ENCODE measurements around the gene PPP6C.
"Not testable (repeated sequence)": the region's sequence is repeated elsewhere in the genome, so short reads cannot be mapped to it uniquely, and the experiment has no call there.

Gene PPP6C

DNA sequence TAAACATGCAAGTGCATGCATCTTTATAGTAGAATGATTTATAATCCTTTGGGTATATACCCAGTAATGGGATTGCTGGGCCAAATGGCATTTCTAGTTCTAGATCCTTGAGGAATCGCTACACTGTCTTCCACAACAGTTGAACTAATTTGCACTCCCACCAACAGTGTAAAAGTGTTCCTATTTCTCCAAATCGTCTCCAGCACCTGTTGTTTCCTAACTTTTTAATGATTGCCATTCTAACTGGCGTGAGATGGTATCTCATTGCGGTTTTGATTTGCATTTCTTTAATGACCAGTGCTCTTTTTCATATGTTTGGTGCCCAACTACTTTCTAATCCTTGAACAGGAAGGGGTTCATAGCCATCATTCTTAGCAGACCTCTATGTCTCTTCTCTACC lies 7.8 kb downstream of the PPP6C start:
- not testable (repeated sequence) for DNase-seq (ENCODE audit: low spot score)

DNA sequence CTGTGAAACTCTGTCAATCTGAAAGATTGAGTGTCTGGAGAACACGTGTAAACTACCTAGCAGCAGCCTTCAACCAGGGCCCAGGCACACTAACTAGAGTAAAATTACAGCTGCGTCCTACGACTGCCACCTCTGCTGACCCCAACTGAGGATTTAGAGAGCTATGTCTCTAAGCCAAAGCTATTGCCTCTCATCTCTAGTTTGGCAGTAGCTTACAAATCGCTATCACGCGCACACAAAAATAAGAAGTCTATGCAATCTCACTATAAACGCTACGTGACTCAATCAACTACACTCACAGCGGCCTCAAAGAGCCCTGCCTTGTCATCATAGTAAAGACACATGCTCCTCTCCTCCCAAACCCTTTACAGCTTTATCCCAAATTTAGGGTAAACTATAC lies 8.7 kb downstream of the PPP6C start:
- no peak for DNase-seq (ENCODE audit: low spot score)

DNA sequence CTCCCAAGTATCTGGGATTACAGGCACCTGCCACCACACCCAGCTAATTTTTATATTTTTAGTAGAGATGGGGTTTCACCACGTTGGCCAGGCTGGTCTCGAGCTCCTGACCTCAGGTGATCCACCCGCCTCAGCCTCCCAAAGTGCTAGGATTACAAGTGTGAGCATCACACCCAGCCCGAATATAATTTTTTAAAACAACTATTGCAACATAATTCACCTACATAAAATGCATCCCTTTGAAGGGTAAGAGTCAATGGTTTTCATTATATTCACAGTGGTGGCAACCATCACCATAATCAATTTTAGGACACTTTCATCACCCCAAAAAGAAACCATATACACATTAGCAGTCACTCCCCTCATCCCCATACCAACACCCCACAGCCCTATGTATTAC lies 9.8 kb downstream of the PPP6C start:
- not testable (repeated sequence) for DNase-seq (ENCODE audit: low spot score)

DNA sequence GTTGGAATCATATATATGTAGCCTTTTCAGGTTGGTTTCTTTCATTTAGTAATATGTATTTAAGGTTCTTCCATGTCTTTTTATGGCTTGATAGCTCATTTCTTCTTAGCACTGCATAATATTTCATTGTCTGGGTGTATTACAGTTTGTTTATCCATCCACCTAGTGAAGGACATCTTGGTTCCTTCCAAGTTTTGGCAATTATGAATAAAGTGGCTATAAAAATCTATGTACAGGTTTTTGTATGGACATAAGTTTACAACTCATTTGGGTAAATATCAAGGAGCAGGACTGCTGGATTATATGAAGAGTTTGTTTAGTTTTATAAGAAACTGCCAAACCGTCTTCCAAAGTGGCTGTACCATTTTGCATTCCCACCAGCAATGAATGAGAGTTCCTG lies 11.7 kb downstream of the PPP6C start:
- DNase-seq (ENCODE audit: low spot score), result no peak

DNA sequence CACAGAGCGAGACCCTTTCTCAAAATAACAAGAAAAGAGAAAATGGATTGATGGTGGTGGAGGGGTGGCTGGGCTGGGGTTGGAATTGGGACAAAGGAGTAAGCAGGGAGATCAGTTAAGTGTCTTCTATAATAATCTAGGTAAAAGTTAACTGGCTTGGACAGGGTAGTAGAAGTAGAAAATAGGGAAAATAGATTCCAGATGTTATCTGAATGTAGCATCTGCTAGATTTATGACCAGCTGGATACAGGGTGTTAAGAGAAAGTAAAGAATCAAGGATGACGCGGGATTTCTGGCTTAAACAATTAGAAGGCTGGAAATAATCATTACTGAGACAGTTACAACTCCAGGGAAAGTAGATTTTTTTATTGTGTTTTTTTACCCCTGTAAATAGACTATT lies 13.0 kb downstream of the PPP6C start:
- DNase-seq (ENCODE audit: low spot score), result peak; percentile 63

DNA sequence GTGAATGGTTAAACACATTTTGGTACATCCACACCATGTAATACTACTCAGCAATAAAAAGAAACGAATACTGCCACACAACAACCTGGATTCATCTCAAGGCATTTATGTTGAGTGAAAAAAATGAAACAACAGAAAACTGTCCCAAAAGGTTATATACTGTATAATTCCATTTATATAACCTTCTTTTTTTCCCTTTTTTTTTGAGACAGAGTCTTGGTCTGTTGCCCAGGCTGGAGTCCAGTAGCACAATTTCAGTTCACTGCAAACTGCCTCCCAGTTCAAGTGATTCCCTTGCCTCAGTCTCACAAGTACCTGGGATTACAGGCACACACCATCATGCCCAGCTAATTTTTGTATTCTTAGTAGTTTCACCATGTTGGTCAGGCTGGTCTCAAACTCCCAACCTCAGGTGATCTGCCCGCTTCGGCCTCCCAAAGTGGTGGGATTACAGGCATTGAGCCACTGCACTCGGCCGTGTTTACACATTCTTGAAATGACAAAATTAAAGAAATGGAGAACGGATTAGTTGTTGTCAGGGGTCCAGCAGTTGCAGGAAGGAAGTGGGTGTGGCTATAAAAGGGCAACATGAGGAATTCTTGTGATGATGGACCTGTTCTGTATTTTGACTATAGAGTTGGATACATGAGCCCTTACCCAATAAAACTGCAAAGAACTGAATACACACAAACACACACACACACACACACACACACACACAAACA lies 17.4 kb downstream of the PPP6C start:
- no peak for DNase-seq (ENCODE audit: low spot score)

DNA sequence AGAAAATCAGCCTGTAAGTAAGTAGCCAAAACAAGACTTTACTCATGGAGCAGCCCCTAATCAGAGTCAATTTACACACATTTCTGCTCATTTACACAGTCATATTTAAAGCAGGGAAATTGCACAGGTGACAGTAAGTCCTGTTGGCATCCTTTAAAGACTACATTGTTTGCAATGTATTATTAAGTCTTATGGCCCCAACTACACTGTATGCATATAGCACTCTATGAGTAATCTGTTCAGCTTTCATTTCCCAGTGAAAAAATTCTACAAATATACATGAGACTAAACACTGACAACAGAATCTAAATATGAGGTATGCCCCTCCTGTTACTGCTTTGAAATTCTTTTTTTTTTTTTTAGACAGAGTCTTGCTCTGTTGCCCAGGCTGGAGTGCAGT lies 19.7 kb downstream of the PPP6C start:
- DNase-seq (ENCODE audit: low spot score), result no peak

DNA sequence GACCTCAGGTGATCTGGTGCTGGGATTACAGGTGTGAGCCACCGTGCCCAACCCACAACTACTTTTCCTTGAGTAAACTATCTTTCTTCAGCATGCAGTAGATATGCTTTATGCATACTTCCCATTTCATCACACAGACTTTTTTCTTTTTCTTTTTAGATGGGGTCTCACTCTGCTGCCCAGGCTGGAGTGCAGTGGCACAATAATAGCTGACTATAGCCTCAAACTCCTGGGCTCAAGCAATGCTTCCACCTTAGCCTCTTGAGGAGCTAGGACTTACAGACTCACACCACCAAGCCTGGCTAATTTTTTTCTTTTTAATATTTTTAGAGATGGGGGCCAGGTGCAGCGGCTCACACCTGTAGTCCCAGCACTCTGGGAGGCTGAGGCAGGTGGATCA lies 22.8 kb downstream of the PPP6C start:
- no peak for DNase-seq (ENCODE audit: low spot score)

DNA sequence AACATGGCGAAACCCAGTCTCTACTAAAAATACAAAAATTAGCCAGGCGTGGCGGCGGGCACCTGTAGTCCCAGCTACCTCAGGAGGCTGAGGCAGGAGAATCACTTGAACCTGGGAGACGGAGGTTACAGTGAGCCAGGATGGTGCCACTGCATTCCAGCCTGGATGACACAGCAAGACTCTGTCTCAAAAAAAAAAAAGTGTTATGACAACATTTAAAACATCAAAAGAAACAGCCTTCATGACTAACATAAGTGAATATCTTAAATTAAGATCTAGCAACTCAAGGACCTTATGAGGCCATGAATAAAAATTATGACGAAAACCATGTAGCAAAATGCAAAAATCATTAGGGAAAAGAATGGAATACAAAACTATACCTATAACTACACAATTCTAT lies 26.7 kb downstream of the PPP6C start:
- not testable (repeated sequence) for DNase-seq (ENCODE audit: low spot score)

DNA sequence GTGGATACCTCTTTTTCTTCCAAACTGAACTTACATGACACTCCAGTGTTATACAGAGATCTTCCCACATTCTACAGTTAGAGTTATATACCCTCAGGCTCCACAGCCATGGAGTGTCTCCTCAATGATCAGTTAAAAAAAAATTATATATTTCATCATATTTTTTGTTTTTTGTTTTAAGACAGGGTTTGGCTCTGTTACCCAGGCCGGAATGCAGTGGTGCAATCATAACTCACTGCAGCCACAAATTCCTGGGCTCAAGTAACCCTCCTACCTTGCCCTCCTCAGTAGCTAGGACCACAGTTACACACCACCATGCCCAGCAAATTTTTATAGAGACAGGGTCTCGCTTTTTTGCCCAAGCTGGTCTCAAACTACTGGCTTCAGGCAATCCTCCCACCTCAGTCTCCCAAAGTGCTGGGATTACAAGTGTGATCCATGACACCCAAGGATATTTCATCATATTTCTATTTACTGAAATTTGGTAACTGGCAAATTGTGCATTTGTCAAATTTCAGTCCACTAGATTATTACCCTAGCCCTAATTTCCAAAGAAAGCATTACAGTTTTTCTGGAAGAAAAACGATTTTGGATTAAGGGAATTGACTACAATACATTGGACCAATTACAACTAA lies 28.2 kb downstream of the PPP6C start:
- peak; percentile 11 for DNase-seq (ENCODE audit: low spot score)

DNA sequence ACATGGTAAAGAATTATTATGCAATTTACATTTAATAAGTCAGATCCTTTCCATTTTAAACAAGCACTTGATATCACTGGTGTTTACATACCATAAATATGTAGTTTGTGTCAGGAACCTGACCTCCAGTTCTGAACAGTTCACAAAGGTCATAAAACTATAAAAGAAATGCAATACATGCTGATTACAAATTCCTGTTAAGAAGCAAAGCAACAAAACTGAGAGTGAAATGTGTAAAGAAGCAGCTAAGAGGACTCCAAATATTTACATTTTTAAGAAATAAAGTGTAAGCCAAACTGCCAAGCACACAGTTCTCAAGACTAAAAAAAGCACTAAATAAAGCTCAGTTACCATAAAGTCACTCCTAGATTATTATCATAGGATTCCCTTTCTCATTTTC lies 28.9 kb downstream of the PPP6C start:
- no peak for DNase-seq (ENCODE audit: low spot score)

DNA sequence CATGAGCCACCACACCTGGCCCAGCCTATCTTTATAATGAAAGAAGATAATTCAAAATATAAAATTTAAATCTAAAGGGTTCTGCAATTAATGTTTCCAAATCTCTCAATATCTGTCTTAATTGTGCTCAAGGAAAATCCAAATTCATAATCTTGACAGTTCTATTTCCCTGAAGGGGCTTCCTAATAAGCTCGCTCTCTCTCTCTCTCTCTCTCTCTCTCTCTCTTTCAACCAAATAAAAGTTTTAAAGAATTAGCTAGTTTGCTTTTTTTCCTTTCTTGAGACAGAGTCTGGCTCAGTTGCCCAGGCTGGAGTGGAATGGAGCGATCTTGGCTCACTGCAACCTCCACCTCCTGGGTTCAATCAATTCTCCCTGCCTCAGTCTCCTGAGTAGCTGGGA lies 33.1 kb downstream of the PPP6C start:
- DNase-seq (ENCODE audit: low spot score), result no peak

DNA sequence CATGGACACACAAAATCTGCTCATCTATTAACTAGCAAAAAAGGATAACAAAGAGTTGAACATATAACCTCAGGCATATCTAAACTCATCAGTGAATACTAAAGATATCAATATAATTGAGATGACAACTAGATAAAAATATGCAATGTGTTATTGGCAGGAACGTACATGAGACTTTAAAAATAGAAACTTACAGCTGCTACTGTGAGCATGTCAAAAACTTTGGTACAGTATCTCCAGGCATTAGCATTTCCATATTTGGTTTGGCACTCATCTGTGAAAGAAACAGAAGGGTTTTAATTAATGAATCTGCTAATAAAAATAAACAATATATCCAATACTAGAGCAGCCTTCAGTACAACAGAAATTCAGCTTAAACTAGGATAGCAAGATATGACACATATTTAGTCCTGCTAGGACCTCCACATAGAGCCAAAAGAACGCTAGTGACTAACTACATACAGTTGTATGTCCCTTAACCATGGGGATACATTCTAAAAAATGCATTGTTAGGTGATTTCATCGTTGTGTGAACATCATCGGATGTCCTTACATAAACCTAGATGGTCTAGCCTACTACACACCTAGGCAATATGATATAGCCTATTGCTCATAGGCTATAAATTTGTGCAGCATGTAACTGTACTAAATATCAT lies 35.8 kb downstream of the PPP6C start:
- DNase-seq (ENCODE audit: low spot score), result no peak

DNA sequence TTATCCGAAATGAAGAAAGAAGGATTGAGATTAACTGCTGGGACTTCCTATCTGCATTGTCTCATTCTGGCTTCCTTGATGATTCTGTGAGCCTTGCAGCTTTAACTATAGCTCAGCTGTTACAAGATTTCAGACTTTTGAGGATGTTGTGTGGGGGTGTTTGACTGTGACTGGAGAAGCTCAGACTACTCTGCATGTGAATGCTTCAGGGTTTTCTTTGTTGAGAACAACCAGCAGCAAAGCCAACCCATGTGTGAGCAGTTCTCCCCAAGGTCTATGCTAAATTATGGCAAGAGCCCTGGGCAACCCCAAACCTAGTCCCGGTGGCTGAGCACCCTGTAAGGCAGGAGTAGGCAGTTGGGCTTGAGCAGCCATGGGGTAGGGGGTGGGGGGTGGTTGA lies 37.9 kb downstream of the PPP6C start:
- DNase-seq (ENCODE audit: low spot score), result no peak

DNA sequence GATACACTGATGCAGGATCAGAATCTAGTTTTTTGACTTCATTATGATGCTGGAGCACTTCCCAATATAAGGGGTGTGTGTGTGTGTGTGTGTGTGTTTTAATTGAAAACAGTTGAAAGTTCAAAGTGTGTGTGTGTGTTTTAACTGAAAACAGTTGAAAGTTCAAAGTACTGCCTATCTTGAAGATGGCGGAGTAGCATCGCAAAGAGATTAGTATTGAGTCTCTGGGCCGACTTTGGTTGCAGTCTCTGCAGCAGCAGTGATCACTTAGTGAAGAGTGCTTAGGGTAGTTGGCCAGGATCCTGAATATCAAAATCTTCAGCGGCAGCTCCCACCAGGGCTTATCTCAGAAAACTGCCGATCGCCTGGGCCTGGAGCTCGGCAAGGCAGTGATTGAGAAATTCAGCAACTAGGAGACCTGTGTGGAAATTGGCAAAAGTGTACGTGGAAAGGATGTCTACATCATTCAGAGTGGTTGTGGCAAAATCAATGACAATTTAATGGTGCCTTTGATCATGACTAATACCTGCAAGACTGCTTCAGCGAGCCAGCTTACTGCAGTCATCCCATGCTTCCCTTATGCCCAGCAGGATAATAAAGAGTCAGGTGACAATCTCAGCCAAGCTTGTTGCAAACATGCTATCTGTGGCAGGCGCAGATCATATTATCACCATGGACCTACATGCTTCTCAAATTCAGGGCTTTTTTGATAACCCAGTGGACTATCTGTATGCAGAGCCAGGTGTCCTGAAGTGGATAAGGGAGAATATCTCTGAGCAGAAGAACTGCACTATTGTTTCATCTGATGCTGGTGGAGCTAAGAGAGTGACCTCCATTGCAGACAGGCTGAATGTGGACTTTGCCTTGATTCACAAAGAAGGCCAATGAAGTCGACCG lies 39.0 kb downstream of the PPP6C start:
- no peak for DNase-seq (ENCODE audit: low spot score)

DNA sequence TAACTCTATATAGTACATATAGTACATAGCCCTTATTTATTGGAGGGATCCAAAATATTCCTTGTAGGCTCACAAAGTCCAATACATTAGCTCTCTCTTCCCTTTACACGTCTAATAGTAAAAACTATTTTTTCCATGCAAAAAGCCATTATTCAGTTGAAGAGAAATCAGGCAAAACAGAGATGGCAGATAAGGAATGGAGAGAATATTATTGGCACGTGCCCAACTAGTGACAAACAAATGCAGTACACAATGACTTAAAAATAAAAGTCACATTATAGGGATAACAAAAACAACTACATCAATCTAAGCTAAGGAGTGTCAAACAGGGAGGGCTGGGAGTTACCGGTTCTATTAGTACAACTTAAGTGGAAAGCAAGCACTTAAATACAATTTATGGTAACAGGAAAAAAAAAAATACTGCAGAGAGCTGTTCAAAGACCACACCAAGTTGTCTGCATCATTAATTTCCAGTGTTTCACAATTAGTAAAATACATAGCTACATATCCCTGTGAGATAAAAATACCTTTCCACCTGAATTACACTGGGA lies 42.1 kb downstream of the PPP6C start:
- no peak for DNase-seq (ENCODE audit: low spot score)

DNA sequence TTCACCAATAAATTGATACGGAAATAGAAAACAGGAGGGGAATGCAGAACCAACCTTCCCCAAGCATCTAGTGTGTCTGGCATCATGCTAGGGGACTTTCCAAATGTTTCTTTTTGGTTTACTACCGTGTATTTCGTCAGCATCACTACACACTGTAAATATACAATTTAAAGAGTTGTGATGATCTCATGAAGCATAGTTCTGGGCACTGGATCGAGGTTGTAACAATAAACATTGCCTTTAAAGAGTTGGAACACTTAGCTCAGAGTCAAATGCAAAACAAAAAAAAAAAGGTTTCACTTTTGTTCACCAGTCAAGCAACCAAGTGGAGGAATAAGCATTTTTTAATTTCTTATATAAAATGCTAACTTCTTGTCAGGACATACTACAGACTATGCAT lies 43.4 kb downstream of the PPP6C start:
- DNase-seq (ENCODE audit: low spot score), result no peak

DNA sequence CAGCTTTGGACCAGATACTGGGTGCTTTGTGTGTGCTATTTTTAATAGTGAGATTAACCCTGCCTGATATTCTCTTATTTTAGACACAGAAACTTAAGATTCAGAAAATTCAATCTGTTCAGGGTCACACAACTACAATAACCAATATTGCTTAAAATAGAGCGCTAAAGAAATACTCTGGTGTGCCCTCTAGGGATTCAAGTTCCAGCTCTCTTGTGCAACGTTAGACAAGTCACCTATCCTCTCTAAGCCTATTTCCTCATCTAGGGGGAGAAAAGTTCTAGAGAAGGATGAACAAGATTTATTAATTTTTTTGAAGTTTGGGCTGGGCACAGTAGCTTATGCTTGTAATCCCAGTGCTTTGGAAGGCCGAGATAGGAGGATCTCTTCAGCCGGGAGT lies 44.2 kb downstream of the PPP6C start:
- DNase-seq (ENCODE audit: low spot score), result no peak

DNA sequence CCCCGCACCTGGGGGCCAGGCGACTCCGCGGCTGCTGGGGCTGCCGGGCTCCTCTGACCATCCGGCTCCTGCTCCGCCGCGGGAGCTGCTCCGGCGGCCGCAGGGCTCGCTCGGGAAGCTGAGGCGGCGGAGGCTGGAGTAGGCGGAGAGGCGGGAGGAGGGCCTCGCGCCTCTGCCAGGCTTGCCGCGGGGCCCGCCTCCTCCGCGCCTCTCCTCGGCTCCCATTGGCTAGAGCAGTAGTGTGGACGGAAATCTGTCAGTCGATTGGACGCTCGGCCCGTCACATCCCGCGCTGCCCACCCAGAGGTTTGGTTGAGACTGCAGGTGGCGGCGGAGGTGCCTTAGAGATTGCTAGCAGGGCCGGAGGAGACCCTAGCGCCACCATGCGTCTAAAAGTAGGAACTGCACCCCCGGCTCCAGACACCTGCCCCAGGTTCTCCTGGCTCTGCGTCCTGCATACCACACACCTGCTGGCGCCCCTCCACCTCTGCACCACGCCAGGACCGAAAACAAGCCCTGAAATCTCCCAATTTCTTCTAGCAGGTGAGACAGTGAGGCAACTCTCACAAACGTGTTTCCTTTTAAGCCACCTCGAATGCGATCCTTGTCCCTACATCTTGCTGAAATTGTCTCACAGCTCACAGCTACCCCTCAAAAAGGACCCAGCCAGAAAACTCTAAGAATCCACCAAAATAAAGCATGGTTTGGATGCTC lies 46.1 kb downstream of the PPP6C start, which contains the start of gene SCAI:
Gene SCAI (minus strand): TSS at position 152 of the 714 bp plus-strand sequence. CDS start 91 bp downstream, at position 61.
- peak; percentile 100 for DNase-seq (ENCODE audit: low spot score)

DNA sequence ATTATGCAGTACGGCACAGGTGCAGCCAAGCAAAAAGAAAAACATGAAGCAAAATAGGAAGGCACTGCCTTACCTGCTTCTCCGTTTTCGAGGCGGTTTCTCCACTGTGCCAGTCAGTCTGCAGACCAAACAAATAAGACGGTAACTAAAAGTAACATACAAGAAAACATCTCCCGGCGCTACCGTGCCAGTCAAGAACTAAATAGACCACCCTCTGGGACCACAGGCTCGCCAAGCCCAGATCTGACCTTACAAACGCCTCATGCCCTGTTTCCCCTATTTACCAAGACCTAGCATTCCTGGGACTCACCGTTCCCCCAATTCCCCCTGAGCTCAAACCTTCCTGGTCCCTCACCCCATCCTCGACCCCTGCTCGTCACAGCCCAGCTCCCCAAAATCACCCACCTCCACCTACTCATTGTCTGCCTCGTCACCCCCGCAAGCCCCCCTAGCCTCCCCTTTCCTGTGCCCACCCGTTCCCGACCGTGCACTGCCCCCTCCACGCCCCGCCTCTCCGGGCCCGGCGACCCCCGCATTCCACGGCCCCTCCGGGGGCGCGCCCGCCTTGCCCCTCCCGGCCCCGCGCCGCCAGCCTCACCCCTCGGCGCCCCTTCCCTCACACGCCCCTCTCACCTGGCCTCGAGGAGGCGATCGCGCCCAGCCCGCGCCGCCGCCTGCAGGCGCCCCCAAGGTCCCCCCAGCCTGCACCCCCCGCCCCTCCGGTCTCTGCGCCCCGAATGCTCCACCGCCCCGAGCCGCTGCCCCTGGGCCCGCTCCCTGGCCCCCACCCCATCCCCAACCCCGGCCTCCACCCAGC lies 46.8 kb downstream of the PPP6C start:
- DNase-seq (ENCODE audit: low spot score), result no peak
